IPS-NIHi7 (cell line): Measurements from ENCODE around the gene RPL38.
"Not testable (repeated sequence)": the region's sequence is repeated elsewhere in the genome, so short reads cannot be mapped to it uniquely, and the experiment has no call there.

Experiments used
- DNase-seq: peaks from one replicate; pipeline ENCODE4 v3.0.0; 2012; ENCODE audit warnings: mixed read lengths; ENCODE audit errors: extremely low spot score

The RPL38 gene

GRCh38 chr17:74185571-74186185 is 17.8 kb upstream of the RPL38 start:
- no peak for DNase-seq

GRCh38 chr17:74186498-74186897 is 17.0 kb upstream of the RPL38 start:
- no peak for DNase-seq

GRCh38 chr17:74187761-74188160 is 15.7 kb upstream of the RPL38 start:
- no peak for DNase-seq

- not testable (repeated sequence) for DNase-seq
These were observed 14.8 kb upstream of the RPL38 start for GRCh38 chr17:74188687-74189086.

- peak; percentile 69 for DNase-seq
These were observed 13.3 kb upstream of the RPL38 start for GRCh38 chr17:74190154-74190553.

GRCh38 chr17:74190807-74191406 is 12.6 kb upstream of the RPL38 start:
- peak; percentile 60 for DNase-seq

GRCh38 chr17:74192950-74193781 is 10.3 kb upstream of the RPL38 start:
- no peak for DNase-seq

- no peak for DNase-seq
These were observed 8.8 kb upstream of the RPL38 start for GRCh38 chr17:74194682-74195081.

GRCh38 chr17:74196541-74197317 is 6.7 kb upstream of the RPL38 start:
- no peak for DNase-seq

GRCh38 chr17:74197801-74198200 is 5.7 kb upstream of the RPL38 start:
- no peak for DNase-seq

- no peak for DNase-seq
These were observed 4.8 kb upstream of the RPL38 start for GRCh38 chr17:74198694-74199093.

- DNase-seq, result peak; percentile 85
These were observed 4.0 kb upstream of the RPL38 start for GRCh38 chr17:74199306-74200092.

- no peak for DNase-seq
These were observed 3.4 kb upstream of the RPL38 start for GRCh38 chr17:74200112-74200511.

- DNase-seq, result no peak
These were observed 2.2 kb upstream of the RPL38 start for GRCh38 chr17:74201250-74201649.

- no peak for DNase-seq
These were observed 1.5 kb upstream of the RPL38 start for GRCh38 chr17:74201948-74202347.

- DNase-seq, result no peak
These were observed 540 bp upstream of the RPL38 start for GRCh38 chr17:74202938-74203337.

- DNase-seq, result no peak
These were observed 996 bp downstream of the RPL38 start for GRCh38 chr17:74204474-74204873.

- no peak for DNase-seq
These were observed 1.8 kb downstream of the RPL38 start for GRCh38 chr17:74205274-74205673.

- no peak for DNase-seq
These were observed 2.9 kb downstream of the RPL38 start for GRCh38 chr17:74206332-74206818.

GRCh38 chr17:74210191-74211140 is 7.0 kb downstream of the RPL38 start:
- peak; percentile 80 for DNase-seq
